Measurements from ENCODE around the gene NRCAM.

NRCAM gene

DNA sequence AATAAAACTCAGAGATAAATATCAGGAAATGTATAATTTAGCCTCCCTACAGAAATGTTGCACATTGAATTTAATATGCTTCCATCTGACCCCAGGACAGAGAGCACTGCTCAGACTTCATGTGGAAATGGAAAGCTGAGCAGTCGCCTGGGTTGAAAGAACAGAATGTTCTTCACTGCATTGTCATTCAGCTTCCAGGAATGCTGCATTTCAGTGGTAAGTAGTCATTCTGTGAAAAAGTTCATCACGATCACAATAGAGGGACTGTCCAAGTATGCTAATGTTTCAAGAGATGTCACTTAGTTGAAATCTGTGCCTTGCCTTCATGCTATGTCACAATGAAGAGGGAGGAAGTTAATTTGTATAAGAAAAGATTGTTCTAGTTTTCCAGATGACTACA lies 147.3 kb downstream of the NRCAM start:
- DNase-seq (ENCODE audit: low spot score), result no peak

- no peak for DNase-seq (ENCODE audit: low spot score)
Measured at GRCh38 chr7:108308276-108308675, 148.0 kb downstream of the NRCAM start.

GRCh38 chr7:108307595-108307994 lies 148.6 kb downstream of the NRCAM start:
- DNase-seq (ENCODE audit: low spot score), result no peak

DNA sequence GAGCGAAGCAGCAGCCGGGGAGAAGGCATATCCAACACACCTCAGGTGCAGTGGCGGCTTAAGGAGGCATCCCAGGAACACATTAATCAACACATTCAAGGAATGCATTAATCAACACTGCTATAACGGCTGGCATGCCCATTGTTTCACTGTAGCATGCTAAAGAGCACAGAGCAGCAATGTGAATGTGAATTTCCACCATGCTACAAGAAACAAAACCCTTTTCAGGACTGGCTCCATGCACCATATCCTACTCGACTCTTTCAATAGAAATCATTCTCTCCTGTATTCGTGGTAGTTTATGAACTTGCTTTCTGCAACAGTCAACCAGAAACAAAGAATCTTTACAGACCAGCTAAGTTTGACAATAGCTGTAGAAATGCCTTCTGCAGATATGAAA lies 149.0 kb downstream of the NRCAM start:
- DNase-seq (ENCODE audit: low spot score), result no peak

DNA sequence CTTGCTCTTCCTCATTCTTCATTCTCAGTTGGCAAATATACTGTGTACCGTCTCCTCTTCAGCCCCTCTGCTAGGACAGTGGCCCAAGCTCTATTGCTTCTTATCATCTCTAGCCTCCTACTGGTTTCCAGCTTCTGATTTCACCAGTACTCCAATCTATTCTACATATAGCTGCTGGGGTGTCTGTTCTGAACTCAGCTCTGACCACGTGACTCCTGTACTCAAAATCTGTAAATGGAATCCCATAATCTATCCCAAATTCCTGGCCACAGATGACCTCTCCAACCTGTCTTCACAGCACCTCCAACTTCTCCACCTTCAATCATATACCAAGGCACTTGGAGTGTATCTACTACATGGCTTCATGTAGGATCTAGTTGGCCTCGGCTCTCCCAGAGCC lies 152.9 kb downstream of the NRCAM start:
- no peak for DNase-seq (ENCODE audit: low spot score)

DNA sequence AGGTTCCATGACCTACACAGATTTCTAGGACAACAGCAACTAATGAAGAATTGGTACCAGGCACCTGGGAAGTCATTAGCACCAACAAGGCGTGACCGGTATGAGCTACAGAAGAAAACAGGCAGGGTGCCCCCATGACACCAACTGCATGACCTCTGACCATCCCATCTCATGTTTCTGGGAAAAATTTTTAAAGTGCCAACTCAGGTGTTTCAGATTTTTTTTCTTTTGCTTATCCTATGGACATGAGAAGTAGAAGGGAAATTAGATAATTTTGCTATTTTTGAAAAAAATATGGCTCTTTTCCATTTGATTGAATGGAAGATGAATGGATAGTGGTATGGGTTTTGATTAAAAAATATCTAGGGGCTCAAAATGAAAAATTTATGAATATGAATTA lies 154.8 kb downstream of the NRCAM start:
- DNase-seq (ENCODE audit: low spot score), result no peak

- DNase-seq (ENCODE audit: low spot score), result no peak
Measured at GRCh38 chr7:108299251-108299973, 156.8 kb downstream of the NRCAM start.

DNA sequence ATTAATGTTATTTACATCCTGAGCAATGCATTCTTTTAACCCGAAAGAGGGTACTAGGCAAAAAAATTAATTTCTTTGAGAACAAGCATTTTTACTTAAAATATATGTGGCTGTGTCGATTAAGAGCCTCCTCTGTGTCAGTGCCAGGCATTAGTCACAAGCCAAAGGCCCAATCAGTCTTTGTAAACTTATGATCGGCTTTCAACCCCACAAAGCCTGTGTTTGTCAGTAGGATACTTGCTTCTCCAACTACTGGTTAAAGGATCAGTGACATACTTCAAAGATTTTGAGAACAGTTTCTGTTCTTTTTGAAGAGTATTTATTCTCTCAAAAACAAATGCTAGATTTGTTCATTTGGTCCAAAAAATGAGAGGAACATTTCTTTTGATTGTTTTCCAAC lies 159.3 kb downstream of the NRCAM start:
- no peak for DNase-seq (ENCODE audit: low spot score)

- DNase-seq (ENCODE audit: low spot score), result peak; percentile 89
Measured at GRCh38 chr7:108294595-108294994, 161.6 kb downstream of the NRCAM start.

DNA sequence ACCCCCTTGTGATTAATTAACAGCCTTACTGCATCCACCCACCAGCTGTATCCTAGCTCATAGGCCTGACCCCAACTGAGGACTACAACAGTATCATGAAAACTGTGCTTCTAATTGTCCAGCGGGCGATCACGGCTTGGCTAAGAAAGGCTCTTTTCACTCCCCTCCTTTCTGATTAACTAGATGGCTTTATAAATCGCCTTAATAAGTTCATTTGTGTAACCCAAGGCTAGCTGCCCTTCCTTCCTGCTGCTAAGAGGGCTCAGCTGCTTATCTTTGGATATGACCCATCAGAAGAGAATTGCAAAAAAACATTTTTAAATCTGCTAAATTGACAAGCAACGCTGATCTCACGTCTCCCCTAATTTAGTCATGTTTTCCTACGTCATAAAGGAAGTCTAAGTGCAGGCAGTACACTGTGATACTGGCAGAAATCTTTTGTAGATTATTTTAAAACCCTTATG lies 163.1 kb downstream of the NRCAM start:
- DNase-seq (ENCODE audit: low spot score), result no peak

GRCh38 chr7:108292541-108292940 lies 163.7 kb downstream of the NRCAM start:
- no peak for DNase-seq (ENCODE audit: low spot score)

- DNase-seq (ENCODE audit: low spot score), result no peak
Measured at GRCh38 chr7:108291791-108292440, 164.3 kb downstream of the NRCAM start.

DNA sequence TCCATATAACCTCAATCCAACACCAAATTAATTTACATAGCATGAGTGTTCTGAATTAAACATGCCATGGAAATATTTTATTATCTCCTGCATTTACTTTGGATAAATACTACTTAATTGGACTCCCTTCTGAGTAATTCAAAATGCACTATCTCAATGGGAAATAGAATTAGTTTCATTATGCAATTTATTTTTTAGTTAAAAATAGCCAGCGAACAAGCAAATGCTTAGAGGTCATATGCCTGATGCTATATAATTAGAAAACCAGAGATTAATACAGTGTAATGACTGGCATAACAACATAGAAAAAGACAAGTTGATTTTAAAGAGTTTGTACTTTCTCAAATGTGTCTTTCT lies 165.1 kb downstream of the NRCAM start:
- DNase-seq (ENCODE audit: low spot score), result no peak

DNA sequence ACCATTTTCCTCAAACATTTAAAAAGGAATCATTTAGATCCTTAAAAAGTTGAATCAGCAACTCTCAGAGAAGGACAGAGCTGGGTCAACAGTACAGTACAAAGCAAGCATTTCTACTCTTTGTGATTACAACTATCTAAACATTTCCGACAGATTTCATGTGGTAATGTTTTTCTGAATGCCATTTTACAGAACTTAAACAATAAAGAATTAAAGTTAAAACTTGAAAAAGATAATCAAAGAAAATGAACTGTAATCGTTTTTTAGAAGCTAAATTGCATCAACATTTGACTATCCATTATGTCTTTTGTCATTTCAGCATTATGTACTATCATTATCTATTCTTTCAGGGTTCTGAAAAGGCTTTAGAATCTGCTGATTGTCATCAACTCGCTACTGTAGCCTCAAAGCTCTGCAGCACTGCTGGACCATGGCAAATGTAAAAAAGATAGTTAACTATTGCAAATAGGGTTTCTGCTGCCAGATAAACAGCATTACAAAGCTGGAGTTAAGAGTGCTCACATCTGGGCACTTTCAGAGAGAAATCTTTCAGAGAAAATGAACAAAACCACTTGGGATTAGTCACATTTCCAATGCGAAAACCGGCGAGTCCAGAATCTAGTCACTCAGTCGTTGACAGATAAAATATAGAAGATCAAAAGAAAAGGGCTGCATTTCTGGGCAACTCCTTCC lies 165.6 kb downstream of the NRCAM start:
- no peak for DNase-seq (ENCODE audit: low spot score)

- DNase-seq (ENCODE audit: low spot score), result no peak
Measured at GRCh38 chr7:108289852-108290251, 166.4 kb downstream of the NRCAM start.

DNA sequence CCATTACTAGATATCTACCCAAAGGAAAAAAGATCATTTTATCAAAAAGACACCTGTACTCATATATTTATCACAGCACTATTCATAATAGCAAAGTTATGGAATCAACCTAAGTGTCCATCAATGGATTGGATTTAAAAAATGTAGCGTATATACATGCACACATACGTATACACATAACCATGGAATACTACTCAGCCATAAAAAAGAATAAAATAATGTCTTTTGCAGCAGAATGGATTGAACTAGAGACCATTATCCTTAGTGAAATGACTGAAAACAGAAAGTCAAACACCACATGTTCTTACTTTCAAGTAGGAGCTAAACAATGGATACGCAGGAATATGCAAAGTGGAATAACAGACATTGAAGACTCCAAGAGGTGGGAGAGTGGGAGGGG lies 168.4 kb downstream of the NRCAM start:
- DNase-seq (ENCODE audit: low spot score), result no peak

DNA sequence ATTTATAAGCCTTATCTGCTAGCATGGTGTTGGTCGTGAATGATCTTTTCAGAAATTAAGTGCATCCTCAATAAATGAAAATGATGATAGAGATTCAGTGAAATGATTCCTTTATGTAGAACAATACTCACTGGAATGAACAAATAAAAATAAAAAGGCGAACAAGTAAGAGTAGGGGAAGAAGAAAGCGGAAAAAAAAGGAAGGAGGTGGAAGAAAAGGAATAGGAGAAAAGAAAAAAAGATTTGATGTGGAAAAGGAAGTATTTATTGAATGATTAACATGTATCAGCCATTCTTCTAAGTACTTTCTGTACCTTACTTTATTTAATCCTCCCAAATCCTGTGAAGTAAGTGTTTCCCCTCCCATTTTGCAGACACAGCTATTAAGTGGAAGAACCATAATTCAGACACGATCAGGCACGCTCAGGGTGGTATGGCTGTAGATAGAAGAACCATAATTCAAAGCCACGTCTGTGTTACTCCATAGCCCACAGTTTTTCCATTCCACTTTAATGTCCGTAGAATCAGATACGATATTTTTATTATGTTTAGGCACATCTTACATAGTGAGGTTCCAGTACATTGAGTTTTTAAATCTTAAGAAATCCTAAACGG lies 169.8 kb downstream of the NRCAM start:
- DNase-seq (ENCODE audit: low spot score), result no peak

DNA sequence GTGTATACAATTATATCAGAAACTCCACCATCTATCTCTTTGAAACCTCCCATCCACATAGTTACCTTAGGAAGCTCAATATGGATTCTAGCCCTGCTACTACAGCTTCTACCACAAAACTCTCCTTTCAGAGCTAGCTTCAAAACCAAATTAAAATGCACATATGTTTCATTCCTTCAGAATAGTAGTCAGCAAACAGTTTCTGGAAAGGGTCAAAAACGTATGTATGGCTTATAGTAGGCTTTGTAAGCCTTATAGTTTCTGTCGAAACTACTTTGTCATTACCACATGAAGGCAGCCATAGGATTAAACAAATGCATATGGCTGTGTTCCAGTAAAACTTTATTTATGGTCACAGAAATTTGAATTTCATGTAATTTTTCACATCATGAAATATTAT lies 170.5 kb downstream of the NRCAM start:
- no peak for DNase-seq (ENCODE audit: low spot score)

- no peak for DNase-seq (ENCODE audit: low spot score)
Measured at GRCh38 chr7:108285003-108285368, 171.2 kb downstream of the NRCAM start.

GRCh38 chr7:108284349-108285002 lies 171.8 kb downstream of the NRCAM start:
- DNase-seq (ENCODE audit: low spot score), result no peak

GRCh38 chr7:108283252-108283651 lies 173.0 kb downstream of the NRCAM start:
- no peak for DNase-seq (ENCODE audit: low spot score)

DNA sequence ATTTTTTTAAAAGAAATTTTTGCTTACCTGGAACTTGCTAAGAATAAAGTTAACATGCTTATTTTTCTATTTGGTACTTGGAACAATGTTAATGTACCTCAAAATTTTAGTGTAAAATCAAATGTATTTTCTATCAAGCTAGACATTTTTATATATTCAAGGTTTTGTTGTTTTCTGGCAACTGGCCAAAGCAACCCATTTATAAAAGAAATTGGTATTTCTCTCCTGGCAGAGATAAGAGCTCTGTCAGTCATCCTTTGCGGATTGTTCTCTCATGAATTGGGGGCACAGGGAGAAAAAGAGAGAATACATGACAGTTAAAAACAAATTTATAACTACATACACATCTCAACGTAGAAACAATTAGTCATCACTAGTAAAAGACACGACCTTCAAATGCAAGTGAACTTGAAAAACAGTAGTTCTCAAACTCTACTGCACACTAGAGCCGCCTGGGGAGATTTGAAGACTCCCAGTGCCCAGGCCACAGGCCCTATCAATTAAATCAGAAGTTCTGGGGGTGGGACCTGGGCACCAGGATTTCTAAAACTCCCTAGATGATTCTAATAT lies 173.7 kb downstream of the NRCAM start:
- DNase-seq (ENCODE audit: low spot score), result no peak

Measured in NAMALWA (cell line).